Right lobe of liver (tissue), 6 donors: ENCODE data around the gene PRRG1. TPM values are rescaled to one million over a fixed set of nuclear protein-coding genes. Genes with fewer than 3 reads are reported as not detected.

Experiments used
- ATAC-seq, 4 donors: fragments of 200-7000 bp; cut with Tn5 transposase; one replicate each; pipeline ENCODE4 v1.9.1; 2020; ENCODE audit warnings: mild to moderate bottlenecking in 4 of 4, moderate library complexity in 4 of 4
- DNase-seq, 3 donors: peaks; one replicate each; pipeline ENCODE4 v3.0.0-alpha.2; 2020
- H3K27ac ChIP-seq, 3 donors: fragments of 200-600 bp; one replicate each; pipeline ENCODE4 v1.8.0; 2022
- H3K27me3 ChIP-seq, 2 donors: fragments of 200-600 bp; one replicate each; pipeline ENCODE4 v1.8.0; 2022
- H3K36me3 ChIP-seq, 4 donors: fragments of 200-600 bp; sonication (generic) in 1 of 4; one replicate each; pipeline versions ENCODE4 v1.5.1 to v1.8.0; 2017 to 2022; ENCODE audit warnings: control low read depth in 1 of 4
- H3K4me1 ChIP-seq, 4 donors: fragments of 200-600 bp; sonication (generic) in 1 of 4; one replicate each; pipeline versions ENCODE4 v1.5.1 to v1.8.0; 2017 to 2022; ENCODE audit warnings: control low read depth in 1 of 4
- H3K4me3 ChIP-seq, 3 donors: fragments of 200-600 bp; one replicate each; pipeline ENCODE4 v1.8.0; 2022
- H3K9me3 ChIP-seq, 4 donors: fragments of 200-600 bp; sonication (generic) in 1 of 4; one replicate each; pipeline versions ENCODE4 v1.5.1 to v1.8.0; 2017 to 2022; ENCODE audit warnings: control low read depth in 1 of 4
- POLR2A ChIP-seq: fragments of 450-650 bp; IDR thresholded peaks from one replicate; pipeline ENCODE4 v1.6.1; 2017; ENCODE audit warnings: antibody characterized with exemption, mild to moderate bottlenecking
- WGBS: methylation state at CpG from one replicate; pipeline ENCODE4 v1.1.6; 2018; ENCODE audit warnings: low coverage, low lambda C conversion rate; ENCODE audit not compliant: insufficient coverage; ENCODE audit errors: missing lambda C conversion rate; 5-methylcytosine and 5-hydroxymethylcytosine counted together
- intact Hi-C, 2 donors: fragments of 100-400 bp; cut with DNase I; formaldehyde crosslinking; loops; one replicate each; pipeline versions ENCODE4 v1.11.2 to v1.14.1; 2022
- total RNA-seq, 6 experiments: library from RNA; depleted of rRNA in 2 of 6; stranded (reverse); fragments of >200 nt in 2 of 6; fragmentation: NEBNext Ultra II Directional in 3 of 6; extraction: Animal tissue kit (Norgen Biotek cat#: 25700) in 3 of 6; gene quantifications; one replicate each; pipeline versions ENCODE4 v1.1.0 to v1.2.4, GENCODE V29; 2016 to 2023
- TF ChIP-seq, protein P1 (sequence below), 4 donors: fragments of 200-600 bp in 3 of 4; fragments of 450-650 bp in 1 of 4; IDR thresholded peaks; one replicate each; pipeline versions ENCODE4 v1.5.1 to v1.8.0; 2016 to 2022; ENCODE audit warnings: antibody characterized with exemption in 4 of 4, mild to moderate bottlenecking in 2 of 4
- donor health status: DM: no; HTN: yes; CAD: no.
- donor health status: DM: no; HTN: no; CAD: no.
- donor health status: DM: no; HTN: no; CAD: no.
- donor health status: DM: no; HTN: yes; CAD: no.
- donor health status: DM: no; HTN: yes; CAD: no.

The PRRG1 gene
- total RNA-seq, 6 experiments from 2014 or later = 3.6 to 9.7 (median 6.5) TPM

GRCh38 chrX:37380256-37380655, 31.1 kb downstream of the PRRG1 start:
- no peaks in the 10 kb centered on the region for H3K36me3 ChIP-seq
- H3K9me3 ChIP-seq = no peaks in the 10 kb centered on the region
- intact Hi-C loops = no loop called here
- H3K4me3 ChIP-seq = no peak overlapping the region
- no peaks in the 10 kb centered on the region for H3K4me1 ChIP-seq
- DNase-seq = no peak
- no peak for TF ChIP-seq POLR2A
- TF ChIP-seq, protein P1, sequence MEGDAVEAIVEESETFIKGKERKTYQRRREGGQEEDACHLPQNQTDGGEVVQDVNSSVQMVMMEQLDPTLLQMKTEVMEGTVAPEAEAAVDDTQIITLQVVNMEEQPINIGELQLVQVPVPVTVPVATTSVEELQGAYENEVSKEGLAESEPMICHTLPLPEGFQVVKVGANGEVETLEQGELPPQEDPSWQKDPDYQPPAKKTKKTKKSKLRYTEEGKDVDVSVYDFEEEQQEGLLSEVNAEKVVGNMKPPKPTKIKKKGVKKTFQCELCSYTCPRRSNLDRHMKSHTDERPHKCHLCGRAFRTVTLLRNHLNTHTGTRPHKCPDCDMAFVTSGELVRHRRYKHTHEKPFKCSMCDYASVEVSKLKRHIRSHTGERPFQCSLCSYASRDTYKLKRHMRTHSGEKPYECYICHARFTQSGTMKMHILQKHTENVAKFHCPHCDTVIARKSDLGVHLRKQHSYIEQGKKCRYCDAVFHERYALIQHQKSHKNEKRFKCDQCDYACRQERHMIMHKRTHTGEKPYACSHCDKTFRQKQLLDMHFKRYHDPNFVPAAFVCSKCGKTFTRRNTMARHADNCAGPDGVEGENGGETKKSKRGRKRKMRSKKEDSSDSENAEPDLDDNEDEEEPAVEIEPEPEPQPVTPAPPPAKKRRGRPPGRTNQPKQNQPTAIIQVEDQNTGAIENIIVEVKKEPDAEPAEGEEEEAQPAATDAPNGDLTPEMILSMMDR (IDR thresholded peaks at IDR 0.05) = no peak
- no peak for ATAC-seq
- no peak overlapping the region for H3K27ac ChIP-seq
- no peaks in the 10 kb centered on the region for H3K27me3 ChIP-seq

GRCh38 chrX:37380924-37381323, 31.8 kb downstream of the PRRG1 start:
- intact Hi-C loops = no loop called here
- TF ChIP-seq, protein P1 (IDR thresholded peaks at IDR 0.05) = no peak
- TF ChIP-seq POLR2A = no peak
- ATAC-seq = peak; percentile 80 to 96 (median 88)
- H3K27me3 ChIP-seq = no peaks in the 10 kb centered on the region
- H3K9me3 ChIP-seq = no peaks in the 10 kb centered on the region
- H3K4me3 ChIP-seq = no peak overlapping the region
- H3K4me1 ChIP-seq = no peaks in the 10 kb centered on the region
- no peaks in the 10 kb centered on the region for H3K36me3 ChIP-seq
- H3K27ac ChIP-seq = no peak overlapping the region
- 43% methylated on average over 2 of the region's 2 CpGs for WGBS
- no peak for DNase-seq

DNA sequence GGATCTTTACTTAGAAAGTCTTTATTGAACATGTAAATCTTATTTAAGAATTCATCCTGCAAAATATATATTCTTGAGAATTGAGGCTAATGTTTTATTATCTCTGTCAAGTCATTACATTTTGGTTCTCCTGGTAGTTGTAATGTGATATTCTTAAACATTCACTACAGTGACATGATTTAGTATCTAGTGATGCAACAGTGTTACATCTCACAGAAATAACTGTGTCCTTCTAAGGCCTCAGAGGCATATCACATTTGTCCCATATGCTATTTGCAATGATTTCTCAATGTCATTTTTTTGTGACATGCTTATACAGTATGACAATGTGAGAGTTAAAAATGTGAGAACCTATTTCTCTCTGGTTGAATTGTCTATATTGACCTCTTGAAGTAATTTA, 34.1 kb downstream of the PRRG1 start:
- DNase-seq = no peak
- TF ChIP-seq, protein P1 (IDR thresholded peaks at IDR 0.05) = no peak
- no peak for TF ChIP-seq POLR2A
- intact Hi-C loops = no loop called here

GRCh38 chrX:37388413-37388812, 39.2 kb downstream of the PRRG1 start:
- Histone ChIP-seq H3K36me3 (no peaks in the 10 kb centered on the region), H3K27ac (no peak overlapping the region), H3K4me1 (no peaks in the 10 kb centered on the region), H3K27me3 (no peaks in the 10 kb centered on the region), H3K9me3 (no peaks in the 10 kb centered on the region), H3K4me3 (no peak overlapping the region)
- TF ChIP-seq, protein P1 (IDR thresholded peaks at IDR 0.05) = no peak
- TF ChIP-seq POLR2A = no peak
- whole genome bisulfite sequencing = no CpG with 5 or more reads among the region's 4 CpGs
- intact Hi-C loops = no loop called here
- DNase-seq (no peak), ATAC-seq (no peak)

More for the DNA sequence above, 34.1 kb downstream of the PRRG1 start:
- no peak for ATAC-seq
- H3K36me3 ChIP-seq = no peaks in the 10 kb centered on the region
- H3K4me3 ChIP-seq = no peak overlapping the region
- H3K27ac ChIP-seq = no peak overlapping the region
- H3K4me1 ChIP-seq = no peaks in the 10 kb centered on the region
- no peaks in the 10 kb centered on the region for H3K27me3 ChIP-seq
- H3K9me3 ChIP-seq = no peaks in the 10 kb centered on the region

DNA sequence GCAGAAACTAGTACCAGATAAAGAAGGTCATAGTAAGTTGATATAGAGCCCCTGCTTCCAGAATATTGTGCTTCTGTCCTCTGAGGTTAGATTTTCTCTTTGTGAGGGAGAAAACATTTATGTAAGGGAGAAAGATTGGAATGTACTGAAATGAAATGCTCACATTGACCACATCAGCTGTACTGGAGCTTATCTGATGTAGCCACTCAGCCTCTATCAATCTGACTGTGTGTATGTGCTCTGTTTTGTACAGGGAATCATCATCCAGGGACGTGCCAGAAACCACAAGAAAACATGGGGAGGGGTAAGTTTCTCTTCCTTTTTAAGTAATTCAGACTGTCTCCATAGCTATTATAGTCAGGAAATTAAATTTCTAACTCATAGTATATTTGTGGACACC, 56.8 kb downstream of the PRRG1 start:
- TF ChIP-seq, protein P1 (IDR thresholded peaks at IDR 0.05) = no peak
- TF ChIP-seq POLR2A = no peak
- WGBS = 30% methylated on average over 1 of the region's 1 CpG
- Histone ChIP-seq H3K27ac (no peak overlapping the region), H3K4me3 (no peak overlapping the region), H3K9me3 (no peaks in the 10 kb centered on the region), H3K36me3 (no peaks in the 10 kb centered on the region), H3K27me3 (no peaks in the 10 kb centered on the region), H3K4me1 (no peaks in the 10 kb centered on the region)
- DNase-seq (no peak), ATAC-seq (no peak)
- intact Hi-C loops = no loop called here
